ENCODE results near the gene GABRB1.

The GABRB1 gene

GRCh38 chr4:47038263-47038662 lies 6.9 kb downstream of the GABRB1 start:
- ATAC-seq, result no peak
- TF ChIP-seq CSRNP3 (CRISPR knock-in tag; IDR thresholded peaks at IDR 0.05) (no peak), OSR1 (CRISPR knock-in tag; IDR thresholded peaks at IDR 0.05) (no peak), SNAI2 (CRISPR knock-in tag; IDR thresholded peaks at IDR 0.05) (no peak), BACH2 (CRISPR knock-in tag; IDR thresholded peaks at IDR 0.05; ENCODE audit: borderline replicate concordance) (no peak), ESRRG (CRISPR knock-in tag; IDR thresholded peaks at IDR 0.05) (no peak), ZC3H10 (CRISPR knock-in tag; IDR thresholded peaks at IDR 0.05) (no peak), TCF4 (CRISPR knock-in tag; IDR thresholded peaks at IDR 0.05; ENCODE audit: borderline replicate concordance) (no peak), ZFP3 (CRISPR knock-in tag; IDR thresholded peaks at IDR 0.05) (no peak), ARNTL (CRISPR knock-in tag; IDR thresholded peaks at IDR 0.05; ENCODE audit: borderline replicate concordance, low read depth) (no peak), ZNF70 (CRISPR knock-in tag; IDR thresholded peaks at IDR 0.05) (no peak), POU6F1 (CRISPR knock-in tag; IDR thresholded peaks at IDR 0.05; ENCODE audit: borderline replicate concordance, low read depth) (no peak), GLIS3 (CRISPR knock-in tag; IDR thresholded peaks at IDR 0.05) (no peak), ZFP30 (CRISPR knock-in tag; IDR thresholded peaks at IDR 0.05) (no peak), TSHZ2 (CRISPR knock-in tag; IDR thresholded peaks at IDR 0.05) (no peak), ISL1 (CRISPR knock-in tag; IDR thresholded peaks at IDR 0.05) (no peak), ZNF565 (CRISPR knock-in tag; conservative IDR thresholded peaks at IDR 0.05; ENCODE audit: low read depth) (no peak)
- TF ChIP-seq, protein P1, sequence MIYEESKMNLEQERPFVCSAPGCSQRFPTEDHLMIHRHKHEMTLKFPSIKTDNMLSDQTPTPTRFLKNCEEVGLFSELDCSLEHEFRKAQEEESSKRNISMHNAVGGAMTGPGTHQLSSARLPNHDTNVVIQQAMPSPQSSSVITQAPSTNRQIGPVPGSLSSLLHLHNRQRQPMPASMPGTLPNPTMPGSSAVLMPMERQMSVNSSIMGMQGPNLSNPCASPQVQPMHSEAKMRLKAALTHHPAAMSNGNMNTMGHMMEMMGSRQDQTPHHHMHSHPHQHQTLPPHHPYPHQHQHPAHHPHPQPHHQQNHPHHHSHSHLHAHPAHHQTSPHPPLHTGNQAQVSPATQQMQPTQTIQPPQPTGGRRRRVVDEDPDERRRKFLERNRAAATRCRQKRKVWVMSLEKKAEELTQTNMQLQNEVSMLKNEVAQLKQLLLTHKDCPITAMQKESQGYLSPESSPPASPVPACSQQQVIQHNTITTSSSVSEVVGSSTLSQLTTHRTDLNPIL (CRISPR knock-in tag; IDR thresholded peaks at IDR 0.05; ENCODE audit: low read depth), result no peak

DNA sequence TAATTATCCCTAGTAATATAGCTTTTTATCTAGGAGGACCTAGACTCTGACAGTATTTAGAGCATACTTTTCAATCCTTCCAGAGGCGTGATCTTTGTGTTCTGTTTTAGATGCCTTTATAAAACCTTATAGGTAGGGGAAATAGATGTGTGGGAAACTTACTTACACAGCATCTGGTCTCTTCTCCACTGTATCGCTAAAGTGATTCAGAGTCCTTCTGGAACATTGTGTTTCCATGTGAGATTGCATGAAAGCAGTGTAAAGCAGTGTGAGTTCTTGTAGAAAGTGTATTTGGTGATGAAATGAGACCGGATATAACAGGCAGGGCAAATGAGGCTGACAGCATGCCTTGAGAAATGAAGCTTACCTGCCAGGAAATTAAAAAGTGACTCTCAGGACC lies 9.5 kb downstream of the GABRB1 start:
- TF ChIP-seq CSRNP3 (CRISPR knock-in tag; IDR thresholded peaks at IDR 0.05) (no peak), ARNTL (CRISPR knock-in tag; IDR thresholded peaks at IDR 0.05; ENCODE audit: borderline replicate concordance, low read depth) (no peak), PPARA (CRISPR knock-in tag; IDR thresholded peaks at IDR 0.05; ENCODE audit: borderline replicate concordance) (no peak), TSHZ2 (CRISPR knock-in tag; IDR thresholded peaks at IDR 0.05) (no peak), ZNF565 (CRISPR knock-in tag; conservative IDR thresholded peaks at IDR 0.05; ENCODE audit: low read depth) (no peak), ISL1 (CRISPR knock-in tag; IDR thresholded peaks at IDR 0.05) (no peak), TOX (CRISPR knock-in tag; IDR thresholded peaks at IDR 0.05; ENCODE audit: borderline replicate concordance) (no peak)
- TF ChIP-seq, protein P2, sequence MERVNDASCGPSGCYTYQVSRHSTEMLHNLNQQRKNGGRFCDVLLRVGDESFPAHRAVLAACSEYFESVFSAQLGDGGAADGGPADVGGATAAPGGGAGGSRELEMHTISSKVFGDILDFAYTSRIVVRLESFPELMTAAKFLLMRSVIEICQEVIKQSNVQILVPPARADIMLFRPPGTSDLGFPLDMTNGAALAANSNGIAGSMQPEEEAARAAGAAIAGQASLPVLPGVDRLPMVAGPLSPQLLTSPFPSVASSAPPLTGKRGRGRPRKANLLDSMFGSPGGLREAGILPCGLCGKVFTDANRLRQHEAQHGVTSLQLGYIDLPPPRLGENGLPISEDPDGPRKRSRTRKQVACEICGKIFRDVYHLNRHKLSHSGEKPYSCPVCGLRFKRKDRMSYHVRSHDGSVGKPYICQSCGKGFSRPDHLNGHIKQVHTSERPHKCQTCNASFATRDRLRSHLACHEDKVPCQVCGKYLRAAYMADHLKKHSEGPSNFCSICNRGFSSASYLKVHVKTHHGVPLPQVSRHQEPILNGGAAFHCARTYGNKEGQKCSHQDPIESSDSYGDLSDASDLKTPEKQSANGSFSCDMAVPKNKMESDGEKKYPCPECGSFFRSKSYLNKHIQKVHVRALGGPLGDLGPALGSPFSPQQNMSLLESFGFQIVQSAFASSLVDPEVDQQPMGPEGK (CRISPR knock-in tag; IDR thresholded peaks at IDR 0.05; ENCODE audit: borderline replicate concordance), result no peak
- ATAC-seq, result no peak

All from SK-N-SH treated with all-trans-retinoic acid at 6 μM for 48 hours (cell line).